SK-N-MC (cell line): Measurements from ENCODE around the gene FRA10AC1.

ENCODE experiments used
- EZH2 ChIP-seq: fragments of 200-600 bp; sonication (generic); IDR thresholded peaks from one replicate; pipeline ENCODE4 v1.6.1; 2017; ENCODE audit warnings: antibody characterized with exemption
- FOXP2 ChIP-seq: optimal IDR thresholded peaks from 2 replicates; pipeline ENCODE3; 2011; ENCODE audit warnings: mild to moderate bottlenecking, moderate library complexity; ENCODE audit not compliant: insufficient read depth; ENCODE audit errors: extremely low read length, control extremely low read depth
- POLR2AphosphoS5 ChIP-seq: IDR thresholded peaks from 2 replicates; pipeline ENCODE4 v1.6.1; 2012; ENCODE audit warnings: mild to moderate bottlenecking, low read depth, low read length, borderline replicate concordance

DNA sequence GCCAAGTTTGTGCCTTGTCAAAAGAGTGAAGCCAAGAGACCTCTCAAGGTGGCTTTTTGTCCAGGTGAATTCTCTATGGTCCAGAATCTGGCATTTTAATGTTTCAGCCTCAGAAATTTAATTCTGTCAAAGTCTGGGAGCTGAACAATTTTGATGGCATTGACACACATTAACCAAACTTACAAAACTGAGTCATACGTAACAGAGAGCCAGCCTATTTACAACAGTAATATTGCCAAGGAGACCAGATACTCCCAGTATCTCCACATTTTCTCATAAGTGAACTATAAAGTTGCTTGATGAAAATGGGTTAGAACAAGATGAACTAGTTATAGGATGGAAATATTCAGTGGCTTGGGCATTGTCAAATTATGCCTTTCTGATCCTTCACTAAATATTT is 46.2 kb downstream of the FRA10AC1 start:
- no peak for TF ChIP-seq EZH2
- no peak for TF ChIP-seq POLR2AphosphoS5
- TF ChIP-seq FOXP2 = no peak
